ENCODE results near the gene GRHPR. TPM values are rescaled to one million over a fixed set of nuclear protein-coding genes. Genes with fewer than 3 reads are reported as not detected.
"Not testable (repeated sequence)": the region's sequence is repeated elsewhere in the genome, so short reads cannot be mapped to it uniquely, and the experiment has no call there.

Gene GRHPR
- total RNA-seq, 4 donors from 2014 or later, result 132 to 156 (median 141) TPM

GRCh38 chr9:37466037-37466709, 43.7 kb downstream of the GRHPR start:
- TF ChIP-seq POLR2AphosphoS5 (IDR thresholded peaks at IDR 0.05), result no peak
- TF ChIP-seq POLR2A (IDR thresholded peaks at IDR 0.05), result no peak
- no peak for TF ChIP-seq CTCF (IDR thresholded peaks at IDR 0.05)
- TF ChIP-seq EP300 (IDR thresholded peaks at IDR 0.05), result no peak
- H3K4me1 ChIP-seq, result peaks cover 42% of the 10 kb centered on the region
- WGBS, result 0% methylated on average over 19 of the region's 47 CpGs
- no peaks in the 10 kb centered on the region for H3K27me3 ChIP-seq
- H3K36me3 ChIP-seq, result no peaks in the 10 kb centered on the region
- DNase-seq (ENCODE audit: low spot score in 2 of 2), result peak; percentile 86 to 90
- H3K27ac ChIP-seq, result peak overlapping the region; percentile 98
- peak overlapping the region; percentile 79 for H3K4me3 ChIP-seq
- H3K9me3 ChIP-seq, result no peaks in the 10 kb centered on the region

GRCh38 chr9:37467530-37467929, 45.0 kb downstream of the GRHPR start:
- not testable (repeated sequence) for H3K27ac ChIP-seq; DNase-seq (ENCODE audit: low spot score in 2 of 2); H3K9me3 ChIP-seq; H3K36me3 ChIP-seq; H3K27me3 ChIP-seq; H3K4me3 ChIP-seq
- 93% methylated on average over 17 of the region's 17 CpGs for WGBS
- peaks cover 39% of the 10 kb centered on the region for H3K4me1 ChIP-seq

- Histone ChIP-seq H3K27ac (no peak overlapping the region), H3K9me3 (no peaks in the 10 kb centered on the region), H3K4me1 (peaks cover 32% of the 10 kb centered on the region), H3K27me3 (no peaks in the 10 kb centered on the region), H3K4me3 (no peak overlapping the region), H3K36me3 (no peaks in the 10 kb centered on the region)
- 92% methylated on average over 6 of the region's 6 CpGs for WGBS
- DNase-seq (ENCODE audit: low spot score in 2 of 2), result no peak
- TF ChIP-seq POLR2AphosphoS5 (IDR thresholded peaks at IDR 0.05) (no peak), CTCF (IDR thresholded peaks at IDR 0.05) (no peak), POLR2A (IDR thresholded peaks at IDR 0.05) (no peak), EP300 (IDR thresholded peaks at IDR 0.05) (no peak)
Observed at GRCh38 chr9:37468620-37469019, 46.1 kb downstream of the GRHPR start.

- no peak for DNase-seq (ENCODE audit: low spot score in 2 of 2)
- peaks cover 6% of the 10 kb centered on the region for H3K9me3 ChIP-seq
- peak overlapping the region; percentile 75 for H3K27ac ChIP-seq
- peak overlapping the region; percentile 28 for H3K4me3 ChIP-seq
- H3K4me1 ChIP-seq, result peaks cover 15% of the 10 kb centered on the region
- H3K36me3 ChIP-seq, result no peaks in the 10 kb centered on the region
- TF ChIP-seq EP300 (IDR thresholded peaks at IDR 0.05) (no peak), POLR2AphosphoS5 (IDR thresholded peaks at IDR 0.05) (no peak), POLR2A (IDR thresholded peaks at IDR 0.05) (no peak), CTCF (IDR thresholded peaks at IDR 0.05) (no peak)
- H3K27me3 ChIP-seq, result no peaks in the 10 kb centered on the region
- WGBS, result 12% methylated on average over 7 of the region's 7 CpGs
Observed at GRCh38 chr9:37471942-37472684, 49.6 kb downstream of the GRHPR start.

GRCh38 chr9:37473982-37474381, 51.5 kb downstream of the GRHPR start:
- H3K27ac ChIP-seq; H3K4me3 ChIP-seq; H3K9me3 ChIP-seq; H3K27me3 ChIP-seq; DNase-seq (ENCODE audit: low spot score in 2 of 2); H3K36me3 ChIP-seq: not testable (repeated sequence)
- 65% methylated on average over 6 of the region's 6 CpGs for WGBS
- H3K4me1 ChIP-seq, result peaks cover 15% of the 10 kb centered on the region

GRCh38 chr9:37474438-37474837, 51.9 kb downstream of the GRHPR start:
- 97% methylated on average over 3 of the region's 3 CpGs for WGBS

More at GRCh38 chr9:37474438-37474837, 51.9 kb downstream of the GRHPR start:
- no peak for TF ChIP-seq POLR2A (IDR thresholded peaks at IDR 0.05)
- no peak for TF ChIP-seq EP300 (IDR thresholded peaks at IDR 0.05)
- no peak for TF ChIP-seq POLR2AphosphoS5 (IDR thresholded peaks at IDR 0.05)
- no peak for TF ChIP-seq CTCF (IDR thresholded peaks at IDR 0.05)
- H3K27ac ChIP-seq, result no peak overlapping the region
- no peaks in the 10 kb centered on the region for H3K27me3 ChIP-seq
- peaks cover 15% of the 10 kb centered on the region for H3K4me1 ChIP-seq
- no peak for DNase-seq (ENCODE audit: low spot score in 2 of 2)
- no peaks in the 10 kb centered on the region for H3K36me3 ChIP-seq
- peaks cover 6% of the 10 kb centered on the region for H3K9me3 ChIP-seq
- H3K4me3 ChIP-seq, result no peak overlapping the region

Measured in suprapubic skin (tissue), 4 donors.